B cell (primary cell): ENCODE data around the gene CAMK1D. TPM values are rescaled to one million over a fixed set of nuclear protein-coding genes. Genes with fewer than 3 reads are reported as not detected.

Source experiments
- ATAC-seq: fragments of 200-7000 bp; cut with Tn5 transposase; one replicate; pipeline ENCODE4 v1.10.0; 2021; ENCODE audit warnings: low read depth, mild to moderate bottlenecking, moderate number of reproducible peaks, moderate library complexity
- CTCF ChIA-PET: fragments of 350-600 bp; sonication (Branson Sonifier 250); formaldehyde crosslinking; loops from one replicate; lab custom pipeline; 2021; ENCODE audit warnings: antibody characterized with exemption, inconsistent platforms; lab: Charles Lee
- POLR2A ChIA-PET: fragments of 350-600 bp; sonication (Branson Sonifier 250); formaldehyde crosslinking; loops from one replicate; lab custom pipeline; 2021; ENCODE audit warnings: antibody characterized with exemption; lab: Charles Lee
- DNase-seq: peaks from one replicate; pipeline ENCODE4 v3.0.0; 2013
- H2AFZ ChIP-seq: 2 replicates; pipeline ENCODE4 v1.6.1; 2012; ENCODE audit warnings: mild to moderate bottlenecking, low read depth, low read length; ENCODE audit not compliant: insufficient read depth, poor library complexity, severe bottlenecking
- H3K27ac ChIP-seq, 2 donors: 1 replicate in 1 of 2; 2 replicates in 1 of 2; pipeline ENCODE4 v1.5.1; 2012 to 2013; ENCODE audit warnings: low read length in 2 of 2, mild to moderate bottlenecking in 2 of 2, moderate library complexity in 1 of 2
- H3K27me3 ChIP-seq, 4 experiments: fragments of 200-600 bp in 1 of 4; sonication (generic) in 1 of 4; replicated peaks in 1 of 4; 1 replicate in 2 of 4; 2 replicates in 2 of 4; pipeline versions ENCODE4 v1.6.1 to v1.7.0; 2013 to 2016; ENCODE audit warnings: low read length in 3 of 4, mild to moderate bottlenecking in 2 of 4, mixed read lengths in 1 of 4, moderate library complexity in 1 of 4; ENCODE audit not compliant: insufficient read depth in 4 of 4, control insufficient read depth in 3 of 4; ENCODE audit errors: control extremely low read depth in 1 of 4
- H3K36me3 ChIP-seq, 2 experiments: replicated peaks in 1 of 2; 1 replicate in 1 of 2; 2 replicates in 1 of 2; pipeline versions ENCODE4 v1.6.1 to v1.7.1; 2013; ENCODE audit warnings: low read length in 1 of 2; ENCODE audit not compliant: insufficient read depth in 2 of 2, control insufficient read depth in 1 of 2; ENCODE audit errors: control extremely low read depth in 1 of 2, extremely low read depth in 1 of 2
- H3K4me1 ChIP-seq, 2 donors: fragments of 200-600 bp in 1 of 2; sonication (generic) in 1 of 2; 1 replicate in 1 of 2; 2 replicates in 1 of 2; pipeline versions ENCODE4 v1.5.1 to v1.6.1; 2013 to 2017; ENCODE audit warnings: low read length in 2 of 2; ENCODE audit not compliant: control insufficient read depth in 2 of 2, insufficient read depth in 2 of 2
- H3K4me2 ChIP-seq: replicated peaks from 2 replicates; pipeline ENCODE3; 2012; ENCODE audit warnings: mild to moderate bottlenecking, low read depth, low read length; ENCODE audit not compliant: poor library complexity, severe bottlenecking
- H3K4me3 ChIP-seq, 5 experiments: fragments of 200-600 bp in 1 of 5; sonication (generic) in 1 of 5; 1 replicate in 3 of 5; 2 replicates in 2 of 5; pipeline versions ENCODE4 v1.5.1 to v1.7.0; 2011 to 2016; ENCODE audit warnings: low read length in 4 of 5, mild to moderate bottlenecking in 4 of 5, low read depth in 2 of 5, control low read depth in 1 of 5, moderate library complexity in 1 of 5; ENCODE audit not compliant: insufficient read depth in 1 of 5; ENCODE audit errors: control extremely low read depth in 1 of 5, extremely low read depth in 1 of 5
- H3K79me2 ChIP-seq: fragments of 200-600 bp; sonication (generic); one replicate; pipeline ENCODE4 v1.6.0; 2016; ENCODE audit warnings: low read length; ENCODE audit not compliant: control insufficient read depth, insufficient read depth
- H3K9ac ChIP-seq: fragments of 200-600 bp; sonication (generic); 2 replicates; pipeline ENCODE4 v1.6.1; 2017; ENCODE audit warnings: mild to moderate bottlenecking, low read length, moderate library complexity
- H3K9me3 ChIP-seq, 3 donors: one replicate each; pipeline versions ENCODE4 v1.6.1 to v1.7.1; 2013; ENCODE audit warnings: low read length in 2 of 3; ENCODE audit not compliant: control insufficient read depth in 2 of 3, insufficient read depth in 1 of 3; ENCODE audit errors: control extremely low read depth in 1 of 3
- H4K20me1 ChIP-seq: 2 replicates; pipeline ENCODE4 v1.6.0; 2012; ENCODE audit warnings: mild to moderate bottlenecking, low read length; ENCODE audit not compliant: insufficient read depth, control insufficient read depth, poor library complexity, severe bottlenecking
- H3K27ac Mint-ChIP-seq: one replicate; pipeline ENCODE4 v1.8.0; 2021; ENCODE audit warnings: mixed read lengths
- H3K27me3 Mint-ChIP-seq: one replicate; pipeline ENCODE4 v1.8.0; 2021; ENCODE audit warnings: mixed read lengths
- H3K4me1 Mint-ChIP-seq: one replicate; pipeline ENCODE4 v1.8.0; 2021; ENCODE audit warnings: mixed read lengths
- H3K4me3 Mint-ChIP-seq: one replicate; pipeline ENCODE4 v1.8.0; 2021; ENCODE audit warnings: mixed read lengths
- H3K9me3 Mint-ChIP-seq: one replicate; pipeline ENCODE4 v1.8.0; 2022; ENCODE audit warnings: mixed read lengths; ENCODE audit not compliant: insufficient read depth
- EZH2 ChIP-seq: IDR thresholded peaks from 2 replicates; pipeline ENCODE4 v1.6.1; 2012; ENCODE audit warnings: borderline replicate concordance, low read depth, mild to moderate bottlenecking, moderate library complexity, low read length; ENCODE audit not compliant: insufficient read depth, poor library complexity, severe bottlenecking
- WGBS: methylation state at CpG from one replicate; pipeline ENCODE4 v1.1.5; 2013; ENCODE audit warnings: missing lambda C conversion rate; ENCODE audit not compliant: insufficient coverage; 5-methylcytosine and 5-hydroxymethylcytosine counted together
- intact Hi-C: fragments of 100-400 bp; cut with micrococcal nuclease; formaldehyde crosslinking; loops from one replicate; pipeline ENCODE4 v1.10.0; 2022
- polyA plus RNA-seq: library from polyadenylated mRNA; depleted of rRNA; stranded (reverse); fragments of >200 nt; gene quantifications from 2 replicates; pipeline ENCODE4 v1.2.3, GENCODE V29; 2012
- total RNA-seq, 2 donors: library from RNA; stranded (reverse); fragments of 120-200 nt in 1 of 2; gene quantifications; 1 replicate in 1 of 2; 2 replicates in 1 of 2; pipeline versions ENCODE4 v1.2.3 to v1.2.4, GENCODE V29; 2013 to 2022
- TF ChIP-seq, protein P1 (sequence below): fragments of 200-600 bp; IDR thresholded peaks from one replicate; pipeline ENCODE4 v1.8.0; 2022; ENCODE audit warnings: antibody characterized with exemption, mild to moderate bottlenecking

CAMK1D gene
- total and polyA plus RNA-seq, 2 donors (not counting 1 experiment from before 2014, with no cell fraction given) = 34.1 to 69.7 TPM

DNA sequence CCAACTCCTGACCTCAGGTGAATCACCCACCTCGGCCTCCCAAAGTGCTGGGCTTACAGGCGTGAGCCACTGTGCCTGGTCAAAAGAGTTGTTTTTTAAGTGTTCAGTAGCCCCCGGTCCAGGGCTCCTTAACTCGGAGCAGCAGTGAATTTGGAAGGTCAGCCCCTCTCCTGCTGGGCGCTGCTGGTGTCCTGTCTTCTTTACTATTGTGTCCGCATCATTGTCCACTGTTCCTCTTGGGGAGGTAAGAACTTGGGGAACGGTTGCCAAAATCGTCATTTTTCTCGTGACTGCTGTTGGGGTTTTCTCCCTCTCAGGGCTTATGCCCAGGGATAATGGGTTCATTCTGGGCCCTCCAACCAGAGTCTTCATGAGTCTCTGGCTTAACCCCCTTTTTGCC lies 46.7 kb downstream of the CAMK1D start:
- Histone ChIP-seq H4K20me1 (peaks cover 87% of the 10 kb centered on the region), H3K79me2 (peaks cover 96% of the 10 kb centered on the region), H3K27me3 (no peaks in the 10 kb centered on the region), H3K4me3 (no peak overlapping the region), H3K36me3 (peaks cover 0 to 11% of the 10 kb centered on the region in 2 experiments), H3K9ac (no peak overlapping the region), H2AFZ (no peak overlapping the region), H3K4me1 (peaks cover 0 to 6% of the 10 kb centered on the region in 2 donors), H3K4me2 (no peak overlapping the region), H3K9me3 (no peaks in the 10 kb centered on the region), H3K27ac (no peak overlapping the region)
- no peak for TF ChIP-seq EZH2
- TF ChIP-seq, protein P1, sequence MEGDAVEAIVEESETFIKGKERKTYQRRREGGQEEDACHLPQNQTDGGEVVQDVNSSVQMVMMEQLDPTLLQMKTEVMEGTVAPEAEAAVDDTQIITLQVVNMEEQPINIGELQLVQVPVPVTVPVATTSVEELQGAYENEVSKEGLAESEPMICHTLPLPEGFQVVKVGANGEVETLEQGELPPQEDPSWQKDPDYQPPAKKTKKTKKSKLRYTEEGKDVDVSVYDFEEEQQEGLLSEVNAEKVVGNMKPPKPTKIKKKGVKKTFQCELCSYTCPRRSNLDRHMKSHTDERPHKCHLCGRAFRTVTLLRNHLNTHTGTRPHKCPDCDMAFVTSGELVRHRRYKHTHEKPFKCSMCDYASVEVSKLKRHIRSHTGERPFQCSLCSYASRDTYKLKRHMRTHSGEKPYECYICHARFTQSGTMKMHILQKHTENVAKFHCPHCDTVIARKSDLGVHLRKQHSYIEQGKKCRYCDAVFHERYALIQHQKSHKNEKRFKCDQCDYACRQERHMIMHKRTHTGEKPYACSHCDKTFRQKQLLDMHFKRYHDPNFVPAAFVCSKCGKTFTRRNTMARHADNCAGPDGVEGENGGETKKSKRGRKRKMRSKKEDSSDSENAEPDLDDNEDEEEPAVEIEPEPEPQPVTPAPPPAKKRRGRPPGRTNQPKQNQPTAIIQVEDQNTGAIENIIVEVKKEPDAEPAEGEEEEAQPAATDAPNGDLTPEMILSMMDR = no peak
- peaks cover 50% of the 10 kb centered on the region for H3K4me1 Mint-ChIP-seq
- intact Hi-C loops = no loop called here
- CTCF ChIA-PET = no interaction called here
- H3K9me3 Mint-ChIP-seq = no peaks in the 10 kb centered on the region
- WGBS = 97% methylated on average over 9 of the region's 9 CpGs
- ATAC-seq (no peak), DNase-seq (no peak)
- H3K27ac Mint-ChIP-seq = peak overlapping the region; percentile 32
- POLR2A ChIA-PET = no interaction called here
- no peaks in the 10 kb centered on the region for H3K27me3 Mint-ChIP-seq
- no peak overlapping the region for H3K4me3 Mint-ChIP-seq

- 91% methylated on average over 6 of the region's 6 CpGs for WGBS
- no peaks in the 10 kb centered on the region for H3K9me3 ChIP-seq
- intact Hi-C loops = no loop called here
- ATAC-seq = no peak
- H3K4me3 ChIP-seq = no peak overlapping the region
- CTCF ChIA-PET = interaction anchor here (1.0 kb wide), 1 partner anchor 26 kb away, joined by 3 read pairs; no protein-coding TSS in a partner anchor
- H3K36me3 ChIP-seq = peaks cover 0 to 11% of the 10 kb centered on the region in 2 experiments
- H3K9ac ChIP-seq = no peak overlapping the region
- H3K4me1 Mint-ChIP-seq = peaks cover 52% of the 10 kb centered on the region
- peaks cover 0 to 6% of the 10 kb centered on the region in 2 donors for H3K4me1 ChIP-seq
- no peaks in the 10 kb centered on the region for H3K27me3 ChIP-seq
- H3K79me2 ChIP-seq = peaks cover 95% of the 10 kb centered on the region
- no peak overlapping the region for H3K4me2 ChIP-seq
- DNase-seq = no peak
- no peaks in the 10 kb centered on the region for H3K9me3 Mint-ChIP-seq
- H3K4me3 Mint-ChIP-seq = no peak overlapping the region
- POLR2A ChIA-PET = interaction anchor here (0.8 kb wide), 1 partner anchor 59 kb away, joined by 3 read pairs; no protein-coding TSS in a partner anchor
- H2AFZ ChIP-seq = no peak overlapping the region
- TF ChIP-seq, protein P1 = no peak
- TF ChIP-seq EZH2 = no peak
- no peaks in the 10 kb centered on the region for H3K27me3 Mint-ChIP-seq
- peak overlapping the region; percentile 32 for H3K27ac Mint-ChIP-seq
- no peak overlapping the region for H3K27ac ChIP-seq
- peaks cover 88% of the 10 kb centered on the region for H4K20me1 ChIP-seq
These were observed 47.2 kb downstream of the CAMK1D start for GRCh38 chr10:12396567-12396966.
